ENCODE measurements around the gene EPN3.
A peak's percentile ranks its signal among the peaks of the same experiment; 100 is the strongest.

EPN3 gene

GRCh38 chr17:50505591-50506130, 26.9 kb upstream of the EPN3 start:
- H3K4me2 ChIP-seq (ENCODE audit: low read length, poor library complexity, severe bottlenecking): no peak overlapping the region
- 78% methylated on average over 7 of the region's 7 CpGs for WGBS
- H4K91ac ChIP-seq (ENCODE audit: low read length): no peak overlapping the region
- H3K36me3 ChIP-seq (ENCODE audit: control insufficient read depth in 1 of 2, insufficient read depth in 2 of 2, low read depth in 1 of 2, low read length in 2 of 2): no peaks in the 10 kb centered on the region
- H3K79me1 ChIP-seq (replicated peaks; ENCODE audit: low read length, poor library complexity, severe bottlenecking): no peaks in the 10 kb centered on the region
- H3K9me3 ChIP-seq (ENCODE audit: control insufficient read depth, low read length): no peaks in the 10 kb centered on the region
- H2BK12ac ChIP-seq (ENCODE audit: low read length in 2 of 2): no peak overlapping the region
- H3K14ac ChIP-seq (ENCODE audit: low read length in 2 of 2): no peak overlapping the region
- no peak overlapping the region for H3K4ac ChIP-seq (ENCODE audit: low read depth in 1 of 2, low read length in 2 of 2)
- H3K27ac ChIP-seq (ENCODE audit: low read length, poor library complexity, severe bottlenecking): no peak overlapping the region
- H2BK15ac ChIP-seq (ENCODE audit: low read depth, poor library complexity, severe bottlenecking): no peak overlapping the region
- H2BK5ac ChIP-seq (ENCODE audit: low read depth, low read length, poor library complexity, severe bottlenecking): no peak overlapping the region
- DNase-seq: no peak
- peaks cover 0 to 4% of the 10 kb centered on the region in 2 experiments for H3K27me3 ChIP-seq (ENCODE audit: control insufficient read depth in 1 of 2, insufficient read depth in 1 of 2, low read length in 2 of 2)
- no peak overlapping the region for H4K8ac ChIP-seq (ENCODE audit: low read length)
- no peak overlapping the region for H3K9ac ChIP-seq (ENCODE audit: low read length)
- H3K4me3 ChIP-seq (ENCODE audit: insufficient read depth in 1 of 2, low read depth in 1 of 2, low read length in 2 of 2): no peak overlapping the region
- H3K4me1 ChIP-seq (ENCODE audit: control insufficient read depth, insufficient read depth, low read depth, low read length): peaks cover 25% of the 10 kb centered on the region
- no peak overlapping the region for H3K18ac ChIP-seq (ENCODE audit: low read depth in 1 of 2, low read length in 2 of 2)
- no peak overlapping the region for H3K23ac ChIP-seq (ENCODE audit: low read length in 2 of 2)
- no peak overlapping the region for H2AK5ac ChIP-seq (ENCODE audit: low read length, severe bottlenecking)
- no peak overlapping the region for H2BK120ac ChIP-seq (ENCODE audit: low read depth, low read length)
- no peak overlapping the region for H2AFZ ChIP-seq (ENCODE audit: low read depth, low read length)

GRCh38 chr17:50506298-50506697, 26.2 kb upstream of the EPN3 start:
- H3K9me3 ChIP-seq (ENCODE audit: control insufficient read depth, low read length): no peaks in the 10 kb centered on the region
- DNase-seq: no peak
- H3K79me1 ChIP-seq (replicated peaks; ENCODE audit: low read length, poor library complexity, severe bottlenecking): no peaks in the 10 kb centered on the region
- no peak overlapping the region for H3K4me3 ChIP-seq (ENCODE audit: insufficient read depth in 1 of 2, low read depth in 1 of 2, low read length in 2 of 2)
- no peak overlapping the region for H4K8ac ChIP-seq (ENCODE audit: low read length)
- H3K27me3 ChIP-seq (ENCODE audit: control insufficient read depth in 1 of 2, insufficient read depth in 1 of 2, low read length in 2 of 2): peaks cover 0 to 4% of the 10 kb centered on the region in 2 experiments
- no peak overlapping the region for H3K27ac ChIP-seq (ENCODE audit: low read length, poor library complexity, severe bottlenecking)
- H2BK5ac ChIP-seq (ENCODE audit: low read depth, low read length, poor library complexity, severe bottlenecking): no peak overlapping the region
- H3K23ac ChIP-seq (ENCODE audit: low read length in 2 of 2): no peak overlapping the region
- no peak overlapping the region for H2BK15ac ChIP-seq (ENCODE audit: low read depth, poor library complexity, severe bottlenecking)
- H3K9ac ChIP-seq (ENCODE audit: low read length): no peak overlapping the region
- H2BK12ac ChIP-seq (ENCODE audit: low read length in 2 of 2): peak overlapping the region in 1 of 2 experiments; percentile 26
- H4K91ac ChIP-seq (ENCODE audit: low read length): no peak overlapping the region
- H3K4me2 ChIP-seq (ENCODE audit: low read length, poor library complexity, severe bottlenecking): no peak overlapping the region
- H3K4ac ChIP-seq (ENCODE audit: low read depth in 1 of 2, low read length in 2 of 2): no peak overlapping the region
- H2AK5ac ChIP-seq (ENCODE audit: low read length, severe bottlenecking): no peak overlapping the region
- WGBS: 89% methylated on average over 7 of the region's 7 CpGs
- H2AFZ ChIP-seq (ENCODE audit: low read depth, low read length): no peak overlapping the region
- no peak overlapping the region for H3K14ac ChIP-seq (ENCODE audit: low read length in 2 of 2)
- H3K36me3 ChIP-seq (ENCODE audit: control insufficient read depth in 1 of 2, insufficient read depth in 2 of 2, low read depth in 1 of 2, low read length in 2 of 2): no peaks in the 10 kb centered on the region
- H3K4me1 ChIP-seq (ENCODE audit: control insufficient read depth, insufficient read depth, low read depth, low read length): peaks cover 27% of the 10 kb centered on the region
- no peak overlapping the region for H3K18ac ChIP-seq (ENCODE audit: low read depth in 1 of 2, low read length in 2 of 2)
- no peak overlapping the region for H2BK120ac ChIP-seq (ENCODE audit: low read depth, low read length)

GRCh38 chr17:50507871-50508572, 24.5 kb upstream of the EPN3 start, which contains the start of gene MYCBPAP:
Gene MYCBPAP (plus strand): TSS chr17:50508439. CDS start chr17:50508675, 236 bp downstream.
- peak within 1 kb of the TSS in 1 of 2 experiments; percentile 87 for H2BK12ac ChIP-seq (ENCODE audit: low read length in 2 of 2)
- H4K8ac ChIP-seq (ENCODE audit: low read length): peak within 1 kb of the TSS; percentile 95
- no peaks in the 10 kb centered on the region for H3K79me1 ChIP-seq (replicated peaks; ENCODE audit: low read length, poor library complexity, severe bottlenecking)
- H2BK15ac ChIP-seq (ENCODE audit: low read depth, poor library complexity, severe bottlenecking): peak within 1 kb of the TSS; percentile 81
- peak within 1 kb of the TSS in 1 of 2 experiments; percentile 83 for H3K23ac ChIP-seq (ENCODE audit: low read length in 2 of 2)
- H3K36me3 ChIP-seq (ENCODE audit: control insufficient read depth in 1 of 2, insufficient read depth in 2 of 2, low read depth in 1 of 2, low read length in 2 of 2): no peaks in the 10 kb centered on the region
- H3K27ac ChIP-seq (ENCODE audit: low read length, poor library complexity, severe bottlenecking): no peak within 1 kb of the TSS
- H3K9me3 ChIP-seq (ENCODE audit: control insufficient read depth, low read length): no peaks in the 10 kb centered on the region
- H3K4me2 ChIP-seq (ENCODE audit: low read length, poor library complexity, severe bottlenecking): peak within 1 kb of the TSS; percentile 84
- H2BK5ac ChIP-seq (ENCODE audit: low read depth, low read length, poor library complexity, severe bottlenecking): no peak within 1 kb of the TSS
- peaks cover 32% of the 10 kb centered on the region for H3K4me1 ChIP-seq (ENCODE audit: control insufficient read depth, insufficient read depth, low read depth, low read length)
- peak within 1 kb of the TSS; percentile 45 to 86 for H3K18ac ChIP-seq (ENCODE audit: low read depth in 1 of 2, low read length in 2 of 2)
- peak within 1 kb of the TSS; percentile 71 to 82 for H3K4ac ChIP-seq (ENCODE audit: low read depth in 1 of 2, low read length in 2 of 2)
- DNase-seq: peak; percentile 82
- H3K9ac ChIP-seq (ENCODE audit: low read length): peak within 1 kb of the TSS; percentile 89
- H4K91ac ChIP-seq (ENCODE audit: low read length): peak within 1 kb of the TSS; percentile 87
- WGBS: 20% methylated on average over 42 of the region's 66 CpGs
- H3K27me3 ChIP-seq (ENCODE audit: control insufficient read depth in 1 of 2, insufficient read depth in 1 of 2, low read length in 2 of 2): peaks cover 0 to 4% of the 10 kb centered on the region in 2 experiments
- H2AFZ ChIP-seq (ENCODE audit: low read depth, low read length): peak within 1 kb of the TSS; percentile 91
- H3K14ac ChIP-seq (ENCODE audit: low read length in 2 of 2): peak within 1 kb of the TSS in 1 of 2 experiments; percentile 61
- peak within 1 kb of the TSS; percentile 70 for H2AK5ac ChIP-seq (ENCODE audit: low read length, severe bottlenecking)
- peak within 1 kb of the TSS; percentile 77 for H2BK120ac ChIP-seq (ENCODE audit: low read depth, low read length)
- H3K4me3 ChIP-seq (ENCODE audit: insufficient read depth in 1 of 2, low read depth in 1 of 2, low read length in 2 of 2): peak within 1 kb of the TSS; percentile 62 to 84

Measured in mesenchymal stem cell (in vitro differentiated cells and primary cell).